ENCODE data around the gene ANKS6.

- TF ChIP-seq POLR2A (IDR thresholded peaks at IDR 0.05; ENCODE audit: low read depth): no peak
- TF ChIP-seq, protein P1, sequence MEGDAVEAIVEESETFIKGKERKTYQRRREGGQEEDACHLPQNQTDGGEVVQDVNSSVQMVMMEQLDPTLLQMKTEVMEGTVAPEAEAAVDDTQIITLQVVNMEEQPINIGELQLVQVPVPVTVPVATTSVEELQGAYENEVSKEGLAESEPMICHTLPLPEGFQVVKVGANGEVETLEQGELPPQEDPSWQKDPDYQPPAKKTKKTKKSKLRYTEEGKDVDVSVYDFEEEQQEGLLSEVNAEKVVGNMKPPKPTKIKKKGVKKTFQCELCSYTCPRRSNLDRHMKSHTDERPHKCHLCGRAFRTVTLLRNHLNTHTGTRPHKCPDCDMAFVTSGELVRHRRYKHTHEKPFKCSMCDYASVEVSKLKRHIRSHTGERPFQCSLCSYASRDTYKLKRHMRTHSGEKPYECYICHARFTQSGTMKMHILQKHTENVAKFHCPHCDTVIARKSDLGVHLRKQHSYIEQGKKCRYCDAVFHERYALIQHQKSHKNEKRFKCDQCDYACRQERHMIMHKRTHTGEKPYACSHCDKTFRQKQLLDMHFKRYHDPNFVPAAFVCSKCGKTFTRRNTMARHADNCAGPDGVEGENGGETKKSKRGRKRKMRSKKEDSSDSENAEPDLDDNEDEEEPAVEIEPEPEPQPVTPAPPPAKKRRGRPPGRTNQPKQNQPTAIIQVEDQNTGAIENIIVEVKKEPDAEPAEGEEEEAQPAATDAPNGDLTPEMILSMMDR (IDR thresholded peaks at IDR 0.05): no peak
Observed at GRCh38 chr9:98830554-98830953, 34.2 kb upstream of the ANKS6 start.

Measured in esophagus muscularis mucosa (tissue), 3 donors.